K562 (cell line): ENCODE data around the gene PFDN2. TPM values are rescaled to one million over a fixed set of nuclear protein-coding genes. Genes with fewer than 3 reads are reported as not detected.

Source experiments
- ATF7 ChIP-seq: fragments of 450-650 bp; IDR thresholded peaks from 2 replicates; pipeline ENCODE4 v1.7.1; 2014; ENCODE audit warnings: mild to moderate bottlenecking, moderate library complexity
- CREB1 ChIP-seq, 2 experiments: sonication (generic) in 1 of 2; formaldehyde crosslinking in 1 of 2; IDR thresholded peaks; 2 replicates each; pipeline versions ENCODE4 v1.6.1 to v1.8.0; 2012 to 2022; ENCODE audit warnings: inconsistent platforms in 1 of 2, mild to moderate bottlenecking in 1 of 2, missing genetic modification reagents in 1 of 2, moderate library complexity in 1 of 2
- ELK3 ChIP-seq: fragments of 450-650 bp; formaldehyde crosslinking; IDR thresholded peaks from 2 replicates; pipeline ENCODE4 v1.4.0; 2020; ENCODE audit warnings: mild to moderate bottlenecking
- EP400 ChIP-seq: fragments of 450-650 bp; IDR thresholded peaks from 2 replicates; pipeline ENCODE4 v1.6.1; 2017; ENCODE audit warnings: antibody characterized with exemption, mild to moderate bottlenecking, moderate library complexity
- KAT8 ChIP-seq: fragments of 450-650 bp; IDR thresholded peaks from 2 replicates; pipeline ENCODE4 v1.6.1; 2016; ENCODE audit warnings: low read depth, mild to moderate bottlenecking
- LCOR ChIP-seq: sonication (generic); formaldehyde crosslinking; IDR thresholded peaks from 2 replicates; pipeline ENCODE4 v1.8.0; 2022; ENCODE audit warnings: mild to moderate bottlenecking, missing genetic modification reagents
- SREBF1 ChIP-seq: fragments of 150-350 bp; IDR thresholded peaks from 2 replicates; pipeline ENCODE4 v1.6.1; 2014; ENCODE audit warnings: antibody characterized with exemption, low read depth, low read length, borderline replicate concordance
- TCFL5 ChIP-seq: fragments of 250-450 bp; sonication (Bioruptor Pico); conservative IDR thresholded peaks from 2 replicates; pipeline ENCODE4 v1.6.1; 2021; ENCODE audit warnings: mild to moderate bottlenecking, moderate library complexity, matching md5 sums
- ZBTB1 ChIP-seq: sonication (generic); formaldehyde crosslinking; IDR thresholded peaks from 2 replicates; pipeline ENCODE4 v1.8.1; 2023; ENCODE audit warnings: missing genetic modification reagents, low read depth, mild to moderate bottlenecking, borderline replicate concordance
- ZBTB40 ChIP-seq, 2 experiments: fragments of 450-650 bp in 1 of 2; sonication (generic) in 1 of 2; formaldehyde crosslinking in 1 of 2; IDR thresholded peaks; 2 replicates each; pipeline versions ENCODE4 v1.7.1 to v1.9.0; 2016 to 2022; ENCODE audit warnings: inconsistent platforms in 1 of 2, mild to moderate bottlenecking in 1 of 2, missing genetic modification reagents in 1 of 2
- ZNF124 ChIP-seq: sonication (generic); formaldehyde crosslinking; IDR thresholded peaks from 2 replicates; pipeline ENCODE4 v1.8.1; 2022; ENCODE audit warnings: missing genetic modification reagents
- ZNF274 ChIP-seq: IDR thresholded peaks from 2 replicates; pipeline ENCODE4 v1.6.1; 2011; ENCODE audit warnings: low read depth, mild to moderate bottlenecking, low read length, moderate library complexity, borderline replicate concordance
- ZNF766 ChIP-seq: fragments of 200-800 bp; sonication (Bioruptor generic); conservative IDR thresholded peaks from 2 replicates; pipeline ENCODE4 v1.6.1; 2016; ENCODE audit warnings: missing genetic modification characterization, missing compliant biosample characterization
- polyA plus RNA-seq, 8 experiments: library from polyadenylated mRNA; depleted of rRNA in 4 of 8; stranded (reverse) in 5 of 8; unstranded in 3 of 8; fragments of >200 nt; fragmentation: Nextera tagmentation in 2 of 8; fragmentation: Illumina TruSeq in 1 of 8; extraction: Ambion mirVana in 2 of 8; extraction: Trizol in 1 of 8; gene quantifications; 2 replicates each; pipeline versions ENCODE4 v1.2.1 to v1.2.3, GENCODE V29; 2011 to 2014; ENCODE audit warnings: inconsistent platforms in 1 of 8, missing spikeins in 1 of 8
- total RNA-seq, 7 experiments: library from RNA; depleted of rRNA in 6 of 7; stranded (reverse); fragments of >200 nt in 6 of 7; fragmentation: Illumina TruSeq in 2 of 7; extraction: Trizol in 2 of 7; gene quantifications; 2 replicates each; pipeline versions ENCODE4 v1.2.1 to v1.2.3, GENCODE V29; 2011 to 2021; ENCODE audit warnings: low replicate concordance in 1 of 7
- TF ChIP-seq, protein P1 (sequence below): fragments of 450-650 bp; conservative IDR thresholded peaks from 2 replicates; pipeline ENCODE4 v1.6.1; 2016; ENCODE audit warnings: missing genetic modification characterization, low read depth, mild to moderate bottlenecking, missing compliant biosample characterization, moderate library complexity

Gene PFDN2
- total and polyA plus RNA-seq, 9 of the 15 experiments (the other 6 are each of a cell fraction or from before 2014, with no cell fraction given): 50.2 to 361 (median 144) TPM

DNA sequence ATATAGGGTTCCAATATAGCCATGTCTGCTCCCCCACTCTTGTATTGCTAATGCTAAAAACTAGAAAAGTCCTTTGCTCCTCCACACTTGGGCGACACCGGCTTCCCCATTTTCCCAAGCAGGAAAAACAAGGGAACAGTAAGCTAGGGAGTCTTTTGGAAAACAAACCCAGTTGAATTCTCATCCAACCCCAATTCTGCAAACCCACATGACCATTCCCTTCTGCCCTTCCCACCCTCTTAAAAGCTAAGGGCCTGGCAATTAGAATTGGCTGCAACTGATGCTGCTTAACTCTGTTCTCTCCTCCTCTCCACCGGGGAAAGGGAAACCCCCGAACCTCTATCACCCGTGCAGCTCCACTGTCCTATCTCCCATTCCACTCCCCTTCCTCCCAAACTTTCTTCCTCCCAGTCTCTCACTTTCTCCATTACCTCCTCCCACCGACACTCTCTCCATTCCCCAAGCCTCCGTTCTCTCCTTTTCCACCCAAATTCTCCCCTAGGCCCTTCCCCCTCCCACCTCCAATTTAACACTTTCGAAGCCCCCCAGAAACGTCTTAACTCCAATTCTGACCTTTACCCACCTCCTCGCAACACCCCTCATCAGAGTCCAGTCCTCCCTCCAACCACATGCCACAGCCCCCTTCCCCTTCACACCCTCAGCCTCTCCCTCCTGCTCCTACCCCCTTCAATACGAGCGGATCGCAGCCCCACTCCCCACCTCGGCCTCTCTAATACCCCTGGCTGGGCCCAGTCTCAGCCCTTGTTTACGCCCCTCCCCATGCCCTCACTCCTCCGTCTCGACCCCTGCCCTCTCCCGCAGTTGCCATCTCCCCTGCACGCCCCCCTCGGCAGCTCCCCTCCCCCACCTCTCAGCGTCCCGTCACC lies 13.9 kb upstream of the PFDN2 start (continued):
- peak; percentile 64 for TF ChIP-seq ZBTB40 (IDR thresholded peaks at IDR 0.05)
- no peak for TF ChIP-seq ZBTB40 (CRISPR knock-in tag; IDR thresholded peaks at IDR 0.05)
- TF ChIP-seq ATF7: no peak
- no peak for TF ChIP-seq SREBF1
- TF ChIP-seq ZNF124 (CRISPR knock-in tag): no peak
- TF ChIP-seq CREB1 (IDR thresholded peaks at IDR 0.05): no peak
- TF ChIP-seq CREB1 (CRISPR knock-in tag; IDR thresholded peaks at IDR 0.05): no peak
- TF ChIP-seq TCFL5 (CRISPR knock-in tag): no peak
- TF ChIP-seq KAT8: no peak
- TF ChIP-seq ZNF274: no peak
- TF ChIP-seq ZBTB1: no peak
- no peak for TF ChIP-seq ELK3 (CRISPR knock-in tag)
- TF ChIP-seq LCOR (CRISPR knock-in tag): no peak
- TF ChIP-seq, protein P1, sequence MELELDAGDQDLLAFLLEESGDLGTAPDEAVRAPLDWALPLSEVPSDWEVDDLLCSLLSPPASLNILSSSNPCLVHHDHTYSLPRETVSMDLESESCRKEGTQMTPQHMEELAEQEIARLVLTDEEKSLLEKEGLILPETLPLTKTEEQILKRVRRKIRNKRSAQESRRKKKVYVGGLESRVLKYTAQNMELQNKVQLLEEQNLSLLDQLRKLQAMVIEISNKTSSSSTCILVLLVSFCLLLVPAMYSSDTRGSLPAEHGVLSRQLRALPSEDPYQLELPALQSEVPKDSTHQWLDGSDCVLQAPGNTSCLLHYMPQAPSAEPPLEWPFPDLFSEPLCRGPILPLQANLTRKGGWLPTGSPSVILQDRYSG (tag): no peak
- no peak for TF ChIP-seq ZNF766 (CRISPR knock-in tag)
- TF ChIP-seq EP400: no peak; the same call in none of the 2 replicates
